DMS114 treated with DMSO at 0.1 percent for 48 hours (cell line): ENCODE results near the gene KMT2A.
A peak's percentile ranks its signal among the peaks of the same experiment; 100 is the strongest.
"Not testable (repeated sequence)": the region's sequence is repeated elsewhere in the genome, so short reads cannot be mapped to it uniquely, and the experiment has no call there.

Experiments used
- DNase-seq: peaks from one replicate; lab custom pipeline; 2025; ENCODE audit not compliant: unreplicated experiment; lab: John Stamatoyannopoulos, UW

Gene KMT2A

DNA sequence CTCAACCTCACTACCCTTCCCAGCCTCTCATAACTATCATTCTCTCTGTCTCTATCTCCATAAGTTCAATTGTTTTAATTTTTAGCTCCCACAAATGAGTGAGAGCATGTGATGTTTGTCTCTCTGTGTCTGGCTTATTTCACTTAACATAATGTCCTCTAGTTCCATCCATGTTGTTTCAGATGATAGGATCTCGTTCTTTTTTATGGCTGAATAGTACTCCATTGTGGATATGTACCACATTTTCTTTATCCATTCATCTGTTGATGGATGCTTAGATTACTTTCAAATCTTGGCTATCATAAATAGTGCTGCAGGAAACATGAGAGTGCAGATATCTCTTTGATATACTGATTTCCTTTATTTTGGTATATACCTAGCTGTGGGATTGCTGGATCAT, 44.9 kb downstream of the KMT2A start:
- not testable (repeated sequence) for DNase-seq

DNA sequence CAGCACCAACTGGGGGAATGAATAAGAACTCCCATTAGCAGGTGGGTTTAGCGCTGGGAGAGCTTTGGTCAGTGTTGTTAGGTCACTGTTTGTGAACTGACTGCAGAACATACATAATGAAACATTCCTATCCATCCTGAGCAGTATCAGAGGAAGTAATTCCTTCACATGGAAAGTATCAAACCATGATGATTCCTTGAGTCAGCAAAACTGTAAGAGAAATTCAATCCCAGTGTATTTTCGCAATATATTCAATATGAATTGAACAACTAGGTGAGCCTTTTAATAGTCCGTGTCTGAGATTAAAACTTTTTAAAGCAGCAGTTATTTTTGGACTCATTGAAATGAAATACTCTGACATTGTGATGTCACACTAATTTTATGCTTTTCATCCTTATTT, 48.1 kb downstream of the KMT2A start:
- no peak for DNase-seq

DNA sequence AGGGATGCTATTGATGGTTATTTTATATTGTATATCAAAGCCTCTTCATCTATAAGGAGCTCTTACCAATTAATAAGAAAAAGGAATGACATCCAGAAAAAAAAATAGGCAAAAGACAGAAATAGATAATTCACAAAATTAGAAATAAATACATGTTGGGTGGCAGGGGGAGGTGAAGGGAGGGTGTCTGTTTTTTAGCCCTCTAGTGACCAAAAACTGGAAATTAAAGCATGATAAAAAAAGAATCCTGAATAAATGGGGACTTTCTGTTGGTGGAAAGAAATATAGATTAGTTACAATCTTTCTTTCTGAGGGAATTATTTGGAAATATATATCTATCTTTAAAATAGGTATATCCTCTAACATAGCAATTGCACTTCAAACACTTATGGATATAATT, 49.0 kb downstream of the KMT2A start:
- DNase-seq: no peak

DNA sequence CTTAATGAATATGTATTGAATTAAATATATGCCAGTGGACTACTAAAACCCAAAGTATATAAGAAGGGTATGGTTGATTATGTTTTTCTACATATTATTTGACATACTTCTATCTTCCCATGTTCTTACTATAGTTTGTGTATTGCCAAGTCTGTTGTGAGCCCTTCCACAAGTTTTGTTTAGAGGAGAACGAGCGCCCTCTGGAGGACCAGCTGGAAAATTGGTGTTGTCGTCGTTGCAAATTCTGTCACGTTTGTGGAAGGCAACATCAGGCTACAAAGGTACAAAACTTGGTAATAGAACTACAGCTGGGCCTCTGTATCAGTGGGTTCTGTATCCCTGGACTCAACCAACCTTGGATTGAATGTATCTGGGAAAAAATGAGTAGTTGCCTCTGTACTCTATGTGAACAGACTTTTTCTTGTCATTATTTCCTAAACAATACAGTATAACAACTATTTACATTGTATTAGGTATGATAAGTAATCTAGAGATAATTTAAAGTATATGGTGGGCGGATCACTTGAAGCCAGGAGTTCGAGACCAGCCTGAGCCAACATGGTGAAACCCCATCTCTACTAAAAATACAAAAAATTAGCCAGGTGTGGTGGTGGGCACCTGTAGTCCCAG, 52.3 kb downstream of the KMT2A start:
- DNase-seq: peak; percentile 68

DNA sequence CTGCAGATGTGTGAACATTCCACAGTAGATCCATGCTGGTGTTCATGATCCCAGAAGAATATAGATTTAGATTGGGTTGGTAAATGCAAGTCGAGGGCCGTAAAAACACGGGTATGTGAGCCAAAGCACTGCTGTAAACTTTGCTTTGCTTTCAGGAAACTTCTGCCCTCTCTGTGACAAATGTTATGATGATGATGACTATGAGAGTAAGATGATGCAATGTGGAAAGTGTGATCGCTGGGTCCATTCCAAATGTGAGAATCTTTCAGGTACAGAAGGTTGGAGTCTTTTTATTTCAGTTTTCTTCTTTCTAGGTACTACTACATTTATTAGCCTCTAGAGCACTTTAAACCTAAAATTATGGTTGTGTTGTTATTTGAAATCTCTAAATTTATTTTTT, 54.7 kb downstream of the KMT2A start:
- no peak for DNase-seq

DNA sequence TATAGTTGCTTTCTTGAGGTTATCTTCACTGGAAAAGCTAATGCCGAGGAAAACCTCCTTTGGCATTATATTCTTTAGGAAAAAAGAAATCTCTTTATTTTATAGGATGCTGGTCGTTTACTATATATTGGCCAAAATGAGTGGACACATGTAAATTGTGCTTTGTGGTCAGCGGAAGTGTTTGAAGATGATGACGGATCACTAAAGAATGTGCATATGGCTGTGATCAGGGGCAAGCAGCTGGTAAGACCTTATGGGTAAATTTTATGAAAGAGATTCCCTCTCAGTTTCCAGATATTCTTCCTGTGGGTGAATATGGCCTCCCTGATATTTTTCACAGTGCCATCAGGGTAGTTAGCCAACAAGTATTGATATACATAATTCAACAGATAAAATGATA, 61.5 kb downstream of the KMT2A start:
- DNase-seq: no peak

DNA sequence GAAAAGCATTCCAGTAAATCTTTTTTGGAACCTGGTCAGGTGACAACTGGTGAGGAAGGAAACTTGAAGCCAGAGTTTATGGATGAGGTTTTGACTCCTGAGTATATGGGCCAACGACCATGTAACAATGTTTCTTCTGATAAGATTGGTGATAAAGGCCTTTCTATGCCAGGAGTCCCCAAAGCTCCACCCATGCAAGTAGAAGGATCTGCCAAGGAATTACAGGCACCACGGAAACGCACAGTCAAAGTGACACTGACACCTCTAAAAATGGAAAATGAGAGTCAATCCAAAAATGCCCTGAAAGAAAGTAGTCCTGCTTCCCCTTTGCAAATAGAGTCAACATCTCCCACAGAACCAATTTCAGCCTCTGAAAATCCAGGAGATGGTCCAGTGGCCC, 66.9 kb downstream of the KMT2A start:
- no peak for DNase-seq

DNA sequence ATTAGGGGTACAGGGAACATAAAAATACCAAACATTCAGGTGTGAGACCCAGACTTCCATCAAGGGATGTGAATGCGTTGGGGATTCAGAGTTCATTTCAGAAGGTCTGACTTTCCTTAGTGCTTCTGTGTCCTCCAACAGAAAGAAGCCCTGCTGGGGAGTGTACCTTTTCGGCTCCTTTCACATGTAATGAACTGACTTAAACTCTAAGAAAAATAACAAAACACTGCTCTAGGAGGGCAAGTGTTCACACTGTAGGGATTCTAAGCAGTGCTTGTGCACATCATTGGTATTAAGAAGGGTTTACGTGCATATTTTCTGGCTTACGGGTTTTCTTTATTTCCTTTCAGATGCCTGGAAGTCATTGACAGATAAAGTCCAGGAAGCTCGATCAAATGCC, 75.3 kb downstream of the KMT2A start:
- DNase-seq: no peak

DNA sequence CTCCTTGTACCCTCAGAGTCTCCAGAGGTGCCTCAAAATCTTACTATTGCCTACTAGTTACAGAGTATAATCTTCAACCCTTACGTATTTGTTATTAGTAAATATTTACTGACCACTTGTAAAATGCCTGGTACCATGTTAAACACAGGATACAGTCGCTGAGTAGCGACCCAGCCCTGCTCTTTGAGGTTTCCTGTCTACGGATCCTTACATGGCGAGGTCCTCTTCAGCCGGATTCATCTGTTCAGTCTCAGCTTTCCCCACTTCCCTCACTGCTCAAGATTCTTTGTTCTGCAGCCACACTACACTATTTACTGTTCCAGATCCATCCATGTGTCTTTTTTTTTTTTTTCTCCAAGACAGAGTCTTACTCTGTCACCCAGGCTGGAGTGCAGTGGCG, 77.8 kb downstream of the KMT2A start:
- no peak for DNase-seq

DNA sequence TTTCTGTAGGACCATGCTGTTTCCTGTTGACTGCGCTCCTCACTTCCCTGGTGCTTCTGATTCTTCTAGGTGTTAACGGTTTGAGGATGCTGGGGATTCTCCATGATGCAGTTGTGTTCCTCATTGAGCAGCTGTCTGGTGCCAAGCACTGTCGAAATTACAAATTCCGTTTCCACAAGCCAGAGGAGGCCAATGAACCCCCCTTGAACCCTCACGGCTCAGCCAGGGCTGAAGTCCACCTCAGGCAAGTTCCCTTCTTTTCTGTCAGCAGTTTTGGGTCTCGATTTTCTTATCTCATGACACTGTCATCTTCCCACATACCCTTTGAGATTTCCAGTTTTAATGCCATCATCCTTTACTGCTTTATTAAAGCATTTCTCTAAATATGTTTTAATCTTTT, 83.3 kb downstream of the KMT2A start:
- no peak for DNase-seq

DNA sequence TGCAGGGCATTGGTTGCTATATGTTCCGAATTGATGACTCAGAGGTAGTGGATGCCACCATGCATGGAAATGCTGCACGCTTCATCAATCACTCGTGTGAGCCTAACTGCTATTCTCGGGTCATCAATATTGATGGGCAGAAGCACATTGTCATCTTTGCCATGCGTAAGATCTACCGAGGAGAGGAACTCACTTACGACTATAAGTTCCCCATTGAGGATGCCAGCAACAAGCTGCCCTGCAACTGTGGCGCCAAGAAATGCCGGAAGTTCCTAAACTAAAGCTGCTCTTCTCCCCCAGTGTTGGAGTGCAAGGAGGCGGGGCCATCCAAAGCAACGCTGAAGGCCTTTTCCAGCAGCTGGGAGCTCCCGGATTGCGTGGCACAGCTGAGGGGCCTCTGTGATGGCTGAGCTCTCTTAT, 85.6 kb downstream of the KMT2A start:
- DNase-seq: no peak

DNA sequence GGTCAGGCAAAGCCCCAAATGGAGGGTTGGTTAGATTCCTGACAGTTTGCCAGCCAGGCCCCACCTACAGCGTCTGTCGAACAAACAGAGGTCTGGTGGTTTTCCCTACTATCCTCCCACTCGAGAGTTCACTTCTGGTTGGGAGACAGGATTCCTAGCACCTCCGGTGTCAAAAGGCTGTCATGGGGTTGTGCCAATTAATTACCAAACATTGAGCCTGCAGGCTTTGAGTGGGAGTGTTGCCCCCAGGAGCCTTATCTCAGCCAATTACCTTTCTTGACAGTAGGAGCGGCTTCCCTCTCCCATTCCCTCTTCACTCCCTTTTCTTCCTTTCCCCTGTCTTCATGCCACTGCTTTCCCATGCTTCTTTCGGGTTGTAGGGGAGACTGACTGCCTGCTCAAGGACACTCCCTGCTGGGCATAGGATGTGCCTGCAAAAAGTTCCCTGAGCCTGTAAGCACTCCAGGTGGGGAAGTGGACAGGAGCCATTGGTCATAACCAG, 86.3 kb downstream of the KMT2A start:
- no peak for DNase-seq

DNA sequence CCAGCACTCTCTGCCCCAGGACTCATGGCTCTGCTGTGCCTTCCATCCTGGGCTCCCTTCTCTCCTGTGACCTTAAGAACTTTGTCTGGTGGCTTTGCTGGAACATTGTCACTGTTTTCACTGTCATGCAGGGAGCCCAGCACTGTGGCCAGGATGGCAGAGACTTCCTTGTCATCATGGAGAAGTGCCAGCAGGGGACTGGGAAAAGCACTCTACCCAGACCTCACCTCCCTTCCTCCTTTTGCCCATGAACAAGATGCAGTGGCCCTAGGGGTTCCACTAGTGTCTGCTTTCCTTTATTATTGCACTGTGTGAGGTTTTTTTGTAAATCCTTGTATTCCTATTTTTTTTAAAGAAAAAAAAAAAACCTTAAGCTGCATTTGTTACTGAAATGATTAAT, 88.1 kb downstream of the KMT2A start:
- no peak for DNase-seq

DNA sequence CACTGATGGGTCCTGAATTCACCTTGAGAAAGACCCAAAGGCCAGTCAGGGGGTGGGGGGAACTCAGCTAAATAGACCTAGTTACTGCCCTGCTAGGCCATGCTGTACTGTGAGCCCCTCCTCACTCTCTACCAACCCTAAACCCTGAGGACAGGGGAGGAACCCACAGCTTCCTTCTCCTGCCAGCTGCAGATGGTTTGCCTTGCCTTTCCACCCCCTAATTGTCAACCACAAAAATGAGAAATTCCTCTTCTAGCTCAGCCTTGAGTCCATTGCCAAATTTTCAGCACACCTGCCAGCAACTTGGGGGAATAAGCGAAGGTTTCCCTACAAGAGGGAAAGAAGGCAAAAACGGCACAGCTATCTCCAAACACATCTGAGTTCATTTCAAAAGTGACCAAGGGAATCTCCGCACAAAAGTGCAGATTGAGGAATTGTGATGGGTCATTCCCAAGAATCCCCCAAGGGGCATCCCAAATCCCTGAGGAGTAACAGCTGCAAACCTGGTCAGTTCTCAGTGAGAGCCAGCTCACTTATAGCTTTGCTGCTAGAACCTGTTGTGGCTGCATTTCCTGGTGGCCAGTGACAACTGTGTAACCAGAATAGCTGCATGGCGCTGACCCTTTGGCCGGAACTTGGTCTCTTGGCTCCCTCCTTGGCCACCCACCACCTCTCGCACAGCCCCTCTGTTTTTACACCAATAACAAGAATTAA, 88.6 kb downstream of the KMT2A start:
- DNase-seq: no peak

DNA sequence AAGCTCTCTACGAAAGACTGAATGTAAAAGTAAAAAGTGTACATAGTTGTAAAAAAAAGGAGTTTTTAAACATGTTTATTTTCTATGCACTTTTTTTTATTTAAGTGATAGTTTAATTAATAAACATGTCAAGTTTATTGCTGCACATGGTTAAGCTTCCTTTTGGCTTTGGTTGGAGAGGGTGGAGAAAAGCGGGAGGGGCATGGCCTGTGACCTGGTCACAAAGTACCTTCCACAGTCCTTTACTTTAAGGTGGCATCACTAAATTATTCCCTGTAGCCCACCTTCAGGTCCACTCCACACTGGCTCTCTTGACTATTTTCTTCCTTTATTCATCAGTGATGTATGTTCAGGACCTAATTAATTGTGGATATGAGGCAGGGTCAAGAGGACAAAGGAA, 90.4 kb downstream of the KMT2A start:
- DNase-seq: no peak

DNA sequence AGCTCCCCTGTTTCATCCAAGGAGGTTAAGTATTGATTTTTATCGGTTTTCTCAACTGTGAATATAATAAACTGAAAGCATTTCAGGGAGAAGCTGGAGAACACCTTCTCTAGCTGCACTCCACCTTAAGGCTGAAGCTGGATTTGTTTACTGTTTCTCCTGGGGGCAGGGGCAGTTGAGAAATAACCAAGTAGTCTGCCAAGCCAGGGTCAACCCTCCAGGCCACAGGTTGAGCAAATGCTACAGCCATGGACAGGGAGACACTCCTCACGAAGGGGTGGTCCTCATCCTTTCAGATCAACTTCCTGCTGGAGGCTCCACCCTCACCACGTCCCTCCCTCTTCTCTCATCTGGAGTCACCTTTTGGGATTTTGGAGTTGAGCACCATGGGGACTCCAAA, 90.8 kb downstream of the KMT2A start, which contains the start of gene TTC36:
Gene TTC36, plus strand, starts transcription at position 366 of the 400 bp plus-strand sequence. Its CDS starts 21 bp downstream, at position 387.
- DNase-seq: no peak

DNA sequence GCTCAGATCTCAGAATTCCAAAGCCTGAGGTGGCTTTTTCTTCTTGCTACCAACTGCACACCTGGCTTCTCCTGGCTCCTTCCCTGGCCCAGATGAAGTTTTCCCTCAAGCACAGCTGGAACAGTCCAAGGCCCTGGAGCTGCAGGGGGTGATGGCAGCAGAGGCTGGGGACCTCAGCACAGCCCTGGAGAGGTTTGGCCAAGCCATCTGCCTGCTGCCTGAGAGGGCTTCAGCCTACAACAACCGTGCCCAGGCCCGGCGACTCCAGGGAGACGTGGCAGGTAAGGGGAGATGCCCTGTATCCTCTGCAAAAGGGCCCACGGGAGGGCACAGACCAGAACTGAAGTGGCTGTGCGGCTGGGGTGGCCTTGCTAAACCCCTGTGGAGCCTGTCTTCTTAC, 92.2 kb downstream of the KMT2A start:
- no peak for DNase-seq

DNA sequence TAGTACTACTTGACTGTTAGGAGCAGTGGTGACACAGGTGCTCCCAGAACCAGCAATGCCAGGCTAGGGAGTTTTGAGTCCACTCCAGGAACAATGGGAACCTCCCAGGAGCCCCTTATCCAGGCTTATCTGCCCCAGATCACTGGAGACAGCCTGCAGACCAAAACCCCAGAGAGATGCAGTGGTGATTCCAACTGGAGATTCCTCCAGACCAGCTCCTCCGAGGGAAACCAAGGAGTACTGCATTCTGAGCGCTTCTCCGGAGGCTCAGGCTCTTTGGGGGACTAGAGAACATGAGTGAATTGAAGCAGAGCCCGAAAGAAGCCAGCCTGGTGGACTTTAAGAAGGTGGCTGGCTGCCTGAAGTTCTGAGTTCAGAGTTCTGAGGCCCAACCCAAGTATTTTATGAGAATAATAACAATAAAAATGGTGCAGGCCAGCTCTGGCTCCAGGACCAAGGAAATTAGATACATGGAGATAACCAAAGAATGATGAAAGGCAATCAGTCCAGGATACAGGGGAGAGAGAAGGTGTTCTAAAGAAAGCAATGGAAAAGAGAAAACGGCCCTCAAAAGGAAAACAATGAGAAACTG, 93.4 kb downstream of the KMT2A start:
- DNase-seq: no peak

DNA sequence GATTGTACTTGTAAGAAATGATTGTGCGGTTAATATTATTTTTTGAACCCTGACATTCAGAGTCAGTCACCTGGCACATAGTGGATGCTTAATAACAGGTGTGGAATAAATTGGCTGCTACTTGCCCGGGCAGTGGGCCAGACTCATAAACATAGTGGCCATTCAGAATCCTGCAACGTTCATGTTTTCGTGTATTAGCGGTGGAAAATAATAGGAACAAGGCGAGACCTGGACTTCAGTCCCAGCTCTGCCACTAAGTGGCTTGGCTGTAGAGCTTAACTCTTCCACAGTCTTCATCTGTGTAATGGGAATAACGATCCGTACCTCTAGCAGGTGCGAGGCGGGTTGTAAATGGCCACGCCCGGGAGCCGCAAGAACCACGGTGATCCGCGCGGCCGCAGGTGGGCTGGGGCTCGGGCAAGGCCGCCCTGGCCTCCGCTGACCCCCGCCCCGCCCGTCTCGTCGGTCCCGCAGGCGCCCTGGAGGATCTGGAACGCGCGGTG, 93.9 kb downstream of the KMT2A start:
- DNase-seq: no peak

DNA sequence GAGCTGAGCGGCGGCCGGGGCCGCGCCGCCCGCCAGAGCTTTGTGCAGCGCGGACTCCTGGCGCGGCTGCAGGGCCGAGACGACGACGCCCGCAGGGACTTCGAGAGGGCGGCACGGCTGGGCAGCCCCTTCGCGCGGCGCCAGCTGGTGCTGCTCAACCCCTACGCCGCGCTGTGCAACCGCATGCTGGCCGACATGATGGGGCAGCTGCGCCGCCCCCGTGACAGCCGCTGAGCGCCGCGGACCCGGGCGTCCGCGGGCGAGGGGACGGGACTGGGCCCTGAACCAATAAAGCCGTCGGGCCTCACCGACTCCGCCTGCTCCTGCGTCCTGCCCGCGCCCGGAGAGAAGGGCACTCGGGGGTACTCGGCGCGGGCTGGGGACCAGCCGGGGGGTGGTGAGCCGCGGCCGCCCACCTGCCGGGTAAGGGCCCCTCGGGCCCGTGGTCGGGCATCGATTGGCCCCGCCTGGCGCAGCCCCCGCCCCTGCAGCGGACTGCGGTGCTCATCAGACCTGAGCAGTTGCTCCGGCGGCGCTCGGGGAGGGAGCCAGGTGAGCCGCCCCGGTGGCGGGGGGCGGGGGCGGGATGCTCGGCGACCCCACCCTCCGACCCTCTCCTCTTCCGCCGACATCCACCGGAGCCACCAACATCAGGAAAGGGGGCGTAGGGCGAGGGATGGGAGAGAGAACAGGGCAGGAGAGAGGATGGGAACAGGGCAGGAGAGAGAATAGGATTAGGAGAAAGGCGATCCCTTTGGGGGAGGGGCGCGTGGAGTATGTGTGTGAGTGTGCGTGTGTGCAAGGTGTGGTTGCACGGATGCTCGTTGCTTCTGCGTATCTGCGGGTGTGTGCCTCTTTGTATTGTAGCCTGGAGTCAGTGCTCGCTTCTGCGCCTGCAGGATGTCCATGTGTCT, 94.6 kb downstream of the KMT2A start, which contains the start of gene TMEM25:
Gene TMEM25, plus strand, starts transcription at position 510 of the 914 bp plus-strand sequence. CDS start 610 bp downstream, outside the sequence.
- DNase-seq: no peak

DNA sequence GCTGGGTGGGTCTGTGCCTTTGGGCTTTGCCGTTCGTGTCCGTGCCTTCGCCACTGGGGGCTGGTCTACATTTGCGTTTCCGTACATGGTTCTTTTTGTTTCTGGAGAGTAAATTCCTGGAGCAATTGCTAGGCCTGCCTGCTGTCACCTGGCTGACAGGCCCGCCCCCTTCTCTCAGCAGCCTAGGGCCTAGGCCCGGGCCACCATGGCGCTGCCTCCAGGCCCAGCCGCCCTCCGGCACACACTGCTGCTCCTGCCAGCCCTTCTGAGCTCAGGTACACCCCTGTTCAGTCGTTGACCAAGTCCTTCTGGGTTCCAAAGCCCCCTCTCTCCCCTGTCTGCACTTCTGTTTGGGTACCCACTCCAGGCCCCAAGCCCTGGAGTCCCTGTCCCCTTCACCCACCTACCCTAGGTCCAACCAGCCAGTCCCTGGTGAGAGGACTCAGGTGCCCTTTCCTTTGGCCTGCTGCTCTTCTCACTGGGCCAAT, 95.3 kb downstream of the KMT2A start:
- no peak for DNase-seq
